Liver (tissue), 3 donors: ENCODE results near the gene SLC25A28.

Experiments used
- EGR1 ChIP-seq, 2 donors: IDR thresholded peaks; 2 replicates each; pipeline ENCODE4 v1.6.1; 2016 to 2018; ENCODE audit warnings: antibody characterized with exemption in 2 of 2, low read depth in 2 of 2
- FOXA1 ChIP-seq: IDR thresholded peaks from 2 replicates; pipeline ENCODE4 v1.6.1; 2016; ENCODE audit warnings: antibody characterized with exemption
- HNF4G ChIP-seq: IDR thresholded peaks from 2 replicates; pipeline ENCODE4 v1.6.1; 2016; ENCODE audit warnings: antibody characterized with exemption
- JUND ChIP-seq, 2 donors: IDR thresholded peaks; 2 replicates each; pipeline ENCODE4 v1.6.1; 2016; ENCODE audit warnings: antibody characterized with exemption in 2 of 2
- RAD21 ChIP-seq, 2 donors: IDR thresholded peaks; 2 replicates each; pipeline ENCODE4 v1.6.1; 2016; ENCODE audit warnings: antibody characterized with exemption in 2 of 2, mild to moderate bottlenecking in 2 of 2
- REST ChIP-seq: IDR thresholded peaks from 2 replicates; pipeline ENCODE4 v1.6.1; 2016; ENCODE audit warnings: antibody characterized with exemption, mild to moderate bottlenecking
- RXRA ChIP-seq, 2 donors: IDR thresholded peaks; 2 replicates each; pipeline ENCODE4 v1.6.1; 2017 to 2018; ENCODE audit warnings: antibody characterized with exemption in 2 of 2, mild to moderate bottlenecking in 1 of 2
- SP1 ChIP-seq: IDR thresholded peaks from 2 replicates; pipeline ENCODE4 v1.6.1; 2018; ENCODE audit warnings: antibody characterized with exemption, mild to moderate bottlenecking
- TAF1 ChIP-seq: conservative IDR thresholded peaks from 2 replicates; pipeline ENCODE4 v1.6.1; 2016; ENCODE audit warnings: antibody characterized with exemption, mild to moderate bottlenecking
- TF ChIP-seq, protein P1 (sequence below): IDR thresholded peaks from 2 replicates; pipeline ENCODE4 v1.6.1; 2016; ENCODE audit warnings: antibody characterized with exemption
- TF ChIP-seq, protein P2 (sequence below): fragments of 150-350 bp; IDR thresholded peaks from 2 replicates; pipeline ENCODE4 v1.5.1; 2017; ENCODE audit warnings: improper control_type of control experiment, low read depth, low read length; ENCODE audit not compliant: missing input control
- TF ChIP-seq, protein P3 (sequence below): IDR thresholded peaks from 2 replicates; pipeline ENCODE4 v1.6.1; 2016; ENCODE audit warnings: antibody characterized with exemption
- donor health status: healthy.
- donor health status: healthy.

- TF ChIP-seq, protein P1, sequence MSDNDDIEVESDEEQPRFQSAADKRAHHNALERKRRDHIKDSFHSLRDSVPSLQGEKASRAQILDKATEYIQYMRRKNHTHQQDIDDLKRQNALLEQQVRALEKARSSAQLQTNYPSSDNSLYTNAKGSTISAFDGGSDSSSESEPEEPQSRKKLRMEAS = no peak
- TF ChIP-seq FOXA1 (no peak), JUND (IDR thresholded peaks at IDR 0.05) (no peak), REST (no peak), SP1 (no peak), RAD21 (IDR thresholded peaks at IDR 0.05) (no peak), TAF1 (no peak), RXRA (IDR thresholded peaks at IDR 0.05) (no peak), EGR1 (IDR thresholded peaks at IDR 0.05; ENCODE audit: low read depth in 2 of 2) (no peak), HNF4G (no peak)
- TF ChIP-seq, protein P2, sequence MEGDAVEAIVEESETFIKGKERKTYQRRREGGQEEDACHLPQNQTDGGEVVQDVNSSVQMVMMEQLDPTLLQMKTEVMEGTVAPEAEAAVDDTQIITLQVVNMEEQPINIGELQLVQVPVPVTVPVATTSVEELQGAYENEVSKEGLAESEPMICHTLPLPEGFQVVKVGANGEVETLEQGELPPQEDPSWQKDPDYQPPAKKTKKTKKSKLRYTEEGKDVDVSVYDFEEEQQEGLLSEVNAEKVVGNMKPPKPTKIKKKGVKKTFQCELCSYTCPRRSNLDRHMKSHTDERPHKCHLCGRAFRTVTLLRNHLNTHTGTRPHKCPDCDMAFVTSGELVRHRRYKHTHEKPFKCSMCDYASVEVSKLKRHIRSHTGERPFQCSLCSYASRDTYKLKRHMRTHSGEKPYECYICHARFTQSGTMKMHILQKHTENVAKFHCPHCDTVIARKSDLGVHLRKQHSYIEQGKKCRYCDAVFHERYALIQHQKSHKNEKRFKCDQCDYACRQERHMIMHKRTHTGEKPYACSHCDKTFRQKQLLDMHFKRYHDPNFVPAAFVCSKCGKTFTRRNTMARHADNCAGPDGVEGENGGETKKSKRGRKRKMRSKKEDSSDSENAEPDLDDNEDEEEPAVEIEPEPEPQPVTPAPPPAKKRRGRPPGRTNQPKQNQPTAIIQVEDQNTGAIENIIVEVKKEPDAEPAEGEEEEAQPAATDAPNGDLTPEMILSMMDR = no peak
- TF ChIP-seq, protein P3, sequence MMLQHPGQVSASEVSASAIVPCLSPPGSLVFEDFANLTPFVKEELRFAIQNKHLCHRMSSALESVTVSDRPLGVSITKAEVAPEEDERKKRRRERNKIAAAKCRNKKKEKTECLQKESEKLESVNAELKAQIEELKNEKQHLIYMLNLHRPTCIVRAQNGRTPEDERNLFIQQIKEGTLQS = no peak
Measured at GRCh38 chr10:99569961-99570360, 50.3 kb downstream of the SLC25A28 start.
